K562 treated with DMSO at 1 percent for 4 hours (cell line): Measurements from ENCODE around the gene HIKESHI. TPM values are rescaled to one million over a fixed set of nuclear protein-coding genes. Genes with fewer than 3 reads are reported as not detected.

ENCODE experiments used
- total RNA-seq: library from RNA; unstranded; fragments of 300-600 nt; gene quantifications from 2 replicates; pipeline ENCODE4 v1.2.3, GENCODE V29; 2022; ENCODE audit not compliant: insufficient read depth

Gene HIKESHI, protein sequence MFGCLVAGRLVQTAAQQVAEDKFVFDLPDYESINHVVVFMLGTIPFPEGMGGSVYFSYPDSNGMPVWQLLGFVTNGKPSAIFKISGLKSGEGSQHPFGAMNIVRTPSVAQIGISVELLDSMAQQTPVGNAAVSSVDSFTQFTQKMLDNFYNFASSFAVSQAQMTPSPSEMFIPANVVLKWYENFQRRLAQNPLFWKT
- 34.7 and 35.3 TPM in 2 replicates for total RNA-seq

DNA sequence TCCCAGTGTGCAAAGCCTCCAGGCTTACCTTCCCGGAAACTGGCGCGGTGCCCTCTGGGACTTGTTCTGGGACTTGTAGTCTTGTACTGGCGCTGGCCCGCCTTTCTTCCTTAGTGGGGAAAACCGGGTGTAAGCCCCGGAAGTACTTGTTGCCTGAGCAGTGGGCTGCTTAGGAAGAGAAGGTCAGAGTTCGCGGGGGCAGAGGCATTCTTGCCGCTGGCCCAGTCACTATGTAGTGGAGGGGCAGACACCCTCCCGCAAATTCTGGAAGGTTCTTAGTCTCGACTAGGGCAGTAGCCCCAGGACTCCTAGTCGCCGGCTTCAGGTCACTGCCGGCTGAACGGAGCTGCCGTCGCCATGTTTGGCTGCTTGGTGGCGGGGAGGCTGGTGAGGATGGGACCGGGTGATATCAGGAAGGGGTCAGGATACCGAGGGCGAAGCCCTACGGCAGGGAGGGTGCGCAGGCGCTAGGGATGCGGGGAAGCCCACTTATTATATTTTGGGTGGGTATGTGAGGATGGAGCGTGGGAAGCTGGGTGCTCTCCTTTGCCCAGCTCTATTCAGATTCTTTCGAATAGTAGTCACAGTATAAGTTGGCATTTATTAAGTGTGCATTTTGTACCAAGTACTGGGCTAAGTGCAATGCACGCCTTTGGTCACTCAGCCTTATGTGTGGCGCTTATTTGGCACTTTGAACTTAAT lies at the start of gene HIKESHI:
Gene HIKESHI, plus strand, starts transcription at position 149 of the 702 bp plus-strand sequence. Its CDS starts 209 bp downstream, at position 358.

DNA sequence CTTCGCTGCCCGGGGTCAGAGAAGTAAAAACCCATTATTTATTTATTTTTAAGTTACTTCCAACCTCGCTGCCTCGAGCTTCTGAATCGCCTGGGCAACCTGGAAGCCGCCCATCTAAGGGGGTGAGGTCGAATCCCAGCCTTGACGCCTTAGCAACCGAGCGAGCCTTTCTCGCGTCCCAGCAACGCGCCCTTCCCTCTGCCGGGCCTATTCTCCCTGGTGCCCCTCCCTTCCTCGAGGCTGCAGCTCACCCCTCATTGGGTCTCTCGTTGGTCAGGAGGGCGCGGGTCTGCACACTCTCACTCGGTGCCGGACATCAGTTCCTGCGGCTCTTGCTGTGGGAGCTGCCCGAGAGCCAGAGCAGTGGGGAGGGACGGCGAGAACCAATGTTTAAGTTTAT lies 72.5 kb downstream of the HIKESHI start, which contains the start of gene CCDC81:
Gene CCDC81, plus strand, starts transcription at position 302 of the 400 bp plus-strand sequence. CDS start 277 bp downstream, outside the sequence.

Other genes with a start within 250 kb of the HIKESHI start
- gene PICALM, start 233.2 kb upstream of the HIKESHI start, total RNA-seq, result 125 and 134 TPM in 2 replicates
- 23.0 and 30.8 TPM in 2 replicates for gene EED, start 57.5 kb upstream of the HIKESHI start, total RNA-seq
- gene CCDC81, start 72.6 kb downstream of the HIKESHI start, total RNA-seq, result 0.47 TPM in 1 of 2 replicates, not detected in the other